HG02623 (cell line): ENCODE measurements around the gene MMP2.

Experiments used
- ATAC-seq: cut with Tn5 transposase; IDR thresholded peaks from one replicate; pipeline ENCODE4 v1.9.1; 2021; ENCODE audit warnings: moderate library complexity; ENCODE audit not compliant: unreplicated experiment

Gene MMP2

GRCh38 chr16:55478827-55479429 lies at the start of gene MMP2:
Gene MMP2, plus strand, starts transcription at chr16:55479198. Its CDS starts 282 bp downstream, at chr16:55479480.
- ATAC-seq, result no peak

- ATAC-seq, result no peak
Measured at GRCh38 chr16:55433030-55433429, 46.0 kb upstream of the MMP2 start.

GRCh38 chr16:55433535-55433934 lies 45.5 kb upstream of the MMP2 start:
- no peak for ATAC-seq

- no peak for ATAC-seq
Measured at GRCh38 chr16:55434000-55434399, 45.0 kb upstream of the MMP2 start.

GRCh38 chr16:55435387-55435786 lies 43.6 kb upstream of the MMP2 start:
- ATAC-seq, result no peak

- ATAC-seq, result no peak
Measured at GRCh38 chr16:55436587-55436986, 42.4 kb upstream of the MMP2 start.

GRCh38 chr16:55437625-55438024 lies 41.4 kb upstream of the MMP2 start:
- ATAC-seq, result no peak

- no peak for ATAC-seq
Measured at GRCh38 chr16:55438281-55438680, 40.7 kb upstream of the MMP2 start.

- no peak for ATAC-seq
Measured at GRCh38 chr16:55439101-55439690, 39.8 kb upstream of the MMP2 start.

- ATAC-seq, result no peak
Measured at GRCh38 chr16:55443434-55444346, 35.3 kb upstream of the MMP2 start.

- no peak for ATAC-seq
Measured at GRCh38 chr16:55444754-55445485, 34.1 kb upstream of the MMP2 start.

- no peak for ATAC-seq
Measured at GRCh38 chr16:55447231-55447630, 31.8 kb upstream of the MMP2 start.

- ATAC-seq, result no peak
Measured at GRCh38 chr16:55452996-55453395, 26.0 kb upstream of the MMP2 start.

GRCh38 chr16:55453909-55454308 lies 25.1 kb upstream of the MMP2 start:
- ATAC-seq, result no peak

- ATAC-seq, result no peak
Measured at GRCh38 chr16:55454861-55455260, 24.1 kb upstream of the MMP2 start.

GRCh38 chr16:55462241-55462640 lies 16.8 kb upstream of the MMP2 start:
- ATAC-seq, result no peak

- no peak for ATAC-seq
Measured at GRCh38 chr16:55464375-55464774, 14.6 kb upstream of the MMP2 start.

- ATAC-seq, result peak; percentile 95
Measured at GRCh38 chr16:55465077-55465896, 13.7 kb upstream of the MMP2 start.

- ATAC-seq, result no peak
Measured at GRCh38 chr16:55466209-55466608, 12.8 kb upstream of the MMP2 start.

GRCh38 chr16:55467898-55468297 lies 11.1 kb upstream of the MMP2 start:
- no peak for ATAC-seq
